Measurements from ENCODE around the gene CYP27A1. TPM values are rescaled to one million over a fixed set of nuclear protein-coding genes. Genes with fewer than 3 reads are reported as not detected.

Gene CYP27A1
- polyA plus RNA-seq, 2 of the 4 experiments (the other 2 are of a cell fraction) = 0.13 to 0.14 TPM

DNA sequence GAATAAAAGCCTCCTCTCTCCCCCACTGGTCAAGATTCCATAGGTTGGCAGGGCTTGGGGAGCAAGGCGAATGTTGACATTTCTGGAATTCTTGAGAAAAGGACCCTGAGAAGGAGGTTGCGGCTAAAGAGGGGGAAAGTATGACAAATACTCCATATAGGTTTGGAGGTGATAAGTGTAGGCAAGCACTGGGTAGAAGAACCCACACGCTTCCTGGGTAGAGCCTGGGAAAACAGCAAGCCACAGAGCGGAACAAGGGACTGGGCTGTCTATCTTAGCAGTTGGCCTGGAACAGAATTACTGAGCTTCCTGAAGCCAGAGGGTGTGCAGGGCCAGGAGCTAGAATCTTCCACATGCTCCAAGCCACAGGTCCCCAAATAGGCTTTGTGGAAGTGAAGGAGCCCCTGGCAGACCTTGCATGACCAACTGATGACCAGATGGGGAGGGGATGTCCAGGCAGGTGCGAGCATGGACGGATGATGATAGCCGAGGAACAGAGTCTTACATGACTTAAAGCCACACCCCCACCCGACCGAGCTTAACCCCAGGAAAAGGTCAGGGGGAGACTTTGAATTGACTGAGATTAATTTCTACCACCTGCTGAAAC, 39.8 kb downstream of the CYP27A1 start:
- DNase-seq (ENCODE audit: low read depth in 1 of 2, low spot score in 1 of 2) (no peak), ATAC-seq (peak in 1 of 2 experiments; percentile 41; a peak in 2 of 6 replicates), FAIRE-seq (no peak)
- H3K9me3 ChIP-seq = no peaks in the 10 kb centered on the region
- WGBS (ENCODE audit: missing lambda C conversion rate) = 65% methylated on average over 9 of the region's 9 CpGs
- ChIA-PET CTCF (interaction anchor here (2.3 kb wide), 1 partner anchor 26 kb away, joined by 6 read pairs; no protein-coding TSS in a partner anchor), POLR2A (no interaction called here)
- TF ChIP-seq CHD2 (IDR thresholded peaks at IDR 0.05; ENCODE audit: low read length, partially characterized antibody) (no peak), SMC3 (IDR thresholded peaks at IDR 0.05) (no peak), JUN (IDR thresholded peaks at IDR 0.05) (no peak), CBX8 (IDR thresholded peaks at IDR 0.05) (no peak)
- TF ChIP-seq, protein P1, sequence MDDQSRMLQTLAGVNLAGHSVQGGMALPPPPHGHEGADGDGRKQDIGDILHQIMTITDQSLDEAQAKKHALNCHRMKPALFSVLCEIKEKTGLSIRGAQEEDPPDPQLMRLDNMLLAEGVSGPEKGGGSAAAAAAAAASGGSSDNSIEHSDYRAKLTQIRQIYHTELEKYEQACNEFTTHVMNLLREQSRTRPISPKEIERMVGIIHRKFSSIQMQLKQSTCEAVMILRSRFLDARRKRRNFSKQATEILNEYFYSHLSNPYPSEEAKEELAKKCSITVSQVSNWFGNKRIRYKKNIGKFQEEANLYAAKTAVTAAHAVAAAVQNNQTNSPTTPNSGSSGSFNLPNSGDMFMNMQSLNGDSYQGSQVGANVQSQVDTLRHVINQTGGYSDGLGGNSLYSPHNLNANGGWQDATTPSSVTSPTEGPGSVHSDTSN (IDR thresholded peaks at IDR 0.05) = no peak
- no peak overlapping the region for H3K27ac ChIP-seq
- no peaks in the 10 kb centered on the region for H3K4me1 ChIP-seq
- H3K4me3 ChIP-seq = no peak overlapping the region
- no peak overlapping the region for H3K4me2 ChIP-seq

DNA sequence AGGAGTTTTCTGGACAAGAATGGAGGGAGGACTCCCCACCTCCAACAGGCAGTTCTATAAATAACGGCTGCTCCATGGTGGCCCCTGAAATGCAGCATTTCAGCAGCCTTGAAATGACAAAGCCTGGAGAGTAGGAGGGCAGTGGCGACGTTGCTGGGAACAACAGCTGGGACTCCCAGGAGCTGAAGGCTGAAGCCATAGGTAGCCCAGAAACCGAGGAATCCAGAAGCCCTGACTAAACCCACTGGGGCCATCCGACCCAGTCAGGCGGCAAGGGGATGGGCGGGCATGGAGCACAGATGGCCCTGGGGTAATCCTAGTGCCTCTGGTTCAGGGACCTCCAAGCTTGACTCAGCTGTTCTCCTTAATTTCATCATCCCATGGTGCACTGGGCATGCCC, 40.7 kb downstream of the CYP27A1 start:
- Histone ChIP-seq H3K27ac (no peak overlapping the region), H3K9me3 (no peaks in the 10 kb centered on the region), H3K4me2 (no peak overlapping the region), H3K4me3 (no peak overlapping the region), H3K4me1 (no peaks in the 10 kb centered on the region)
- ATAC-seq (no peak), FAIRE-seq (no peak), DNase-seq (ENCODE audit: low read depth in 1 of 2, low spot score in 1 of 2) (no peak)
- CTCF ChIA-PET = interaction anchor here (0.7 to 1.3 kb wide), 2 partner anchors 38 to 157 kb away, joined by 3 read pairs; no protein-coding TSS in a partner anchor
- POLR2A ChIA-PET = no interaction called here
- 56% methylated on average over 7 of the region's 7 CpGs for WGBS (ENCODE audit: missing lambda C conversion rate)
- no peak for TF ChIP-seq MYC (IDR thresholded peaks at IDR 0.05; ENCODE audit: borderline replicate concordance, low read length)
- TF ChIP-seq, protein P2, sequence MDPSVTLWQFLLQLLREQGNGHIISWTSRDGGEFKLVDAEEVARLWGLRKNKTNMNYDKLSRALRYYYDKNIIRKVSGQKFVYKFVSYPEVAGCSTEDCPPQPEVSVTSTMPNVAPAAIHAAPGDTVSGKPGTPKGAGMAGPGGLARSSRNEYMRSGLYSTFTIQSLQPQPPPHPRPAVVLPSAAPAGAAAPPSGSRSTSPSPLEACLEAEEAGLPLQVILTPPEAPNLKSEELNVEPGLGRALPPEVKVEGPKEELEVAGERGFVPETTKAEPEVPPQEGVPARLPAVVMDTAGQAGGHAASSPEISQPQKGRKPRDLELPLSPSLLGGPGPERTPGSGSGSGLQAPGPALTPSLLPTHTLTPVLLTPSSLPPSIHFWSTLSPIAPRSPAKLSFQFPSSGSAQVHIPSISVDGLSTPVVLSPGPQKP (IDR thresholded peaks at IDR 0.05; ENCODE audit: low read depth, low read length) = no peak
- no peak for TF ChIP-seq HMGXB4 (CRISPR knock-in tag; IDR thresholded peaks at IDR 0.05; ENCODE audit: borderline replicate concordance)
- no peak for TF ChIP-seq HOXB13 (CRISPR knock-in tag; IDR thresholded peaks at IDR 0.05; ENCODE audit: low read depth)
- TF ChIP-seq CHD2 (IDR thresholded peaks at IDR 0.05; ENCODE audit: low read length, partially characterized antibody) = no peak
- no peak for TF ChIP-seq POLR2AphosphoS2 (conservative IDR thresholded peaks at IDR 0.05; ENCODE audit: low read length)
- no peak for TF ChIP-seq JUNB (IDR thresholded peaks at IDR 0.05)
- TF ChIP-seq HOXA7 (CRISPR knock-in tag; IDR thresholded peaks at IDR 0.05) = no peak
- no peak for TF ChIP-seq PHF8 (IDR thresholded peaks at IDR 0.05; ENCODE audit: borderline replicate concordance, low read depth)
- TF ChIP-seq MAZ (IDR thresholded peaks at IDR 0.05; ENCODE audit: borderline replicate concordance, low read depth, low read length) = no peak
- no peak for TF ChIP-seq FOSL2 (IDR thresholded peaks at IDR 0.05)
- no peak for TF ChIP-seq FOSL2 (CRISPR knock-in tag; IDR thresholded peaks at IDR 0.05)
- no peak for TF ChIP-seq POLR2A (IDR thresholded peaks at IDR 0.05; ENCODE audit: low read length)
- no peak for TF ChIP-seq KDM5A (IDR thresholded peaks at IDR 0.05)
- no peak for TF ChIP-seq EP300 (IDR thresholded peaks at IDR 0.05)
- no peak for TF ChIP-seq RFX5 (IDR thresholded peaks at IDR 0.05)
- TF ChIP-seq HOXB5 (CRISPR knock-in tag; IDR thresholded peaks at IDR 0.05) = no peak
- TF ChIP-seq CHD4 (IDR thresholded peaks at IDR 0.05; ENCODE audit: borderline replicate concordance) = no peak
- TF ChIP-seq, protein P1 (IDR thresholded peaks at IDR 0.05) = no peak
- no peak for TF ChIP-seq SREBF2 (IDR thresholded peaks at IDR 0.05)
